Measurements from ENCODE around the gene AGER. TPM values are rescaled to one million over a fixed set of nuclear protein-coding genes. Genes with fewer than 3 reads are reported as not detected.
"Not testable (repeated sequence)": the region's sequence is repeated elsewhere in the genome, so short reads cannot be mapped to it uniquely, and the experiment has no call there.

AGER gene
- total RNA-seq, 1 donor: 0.81 TPM

DNA sequence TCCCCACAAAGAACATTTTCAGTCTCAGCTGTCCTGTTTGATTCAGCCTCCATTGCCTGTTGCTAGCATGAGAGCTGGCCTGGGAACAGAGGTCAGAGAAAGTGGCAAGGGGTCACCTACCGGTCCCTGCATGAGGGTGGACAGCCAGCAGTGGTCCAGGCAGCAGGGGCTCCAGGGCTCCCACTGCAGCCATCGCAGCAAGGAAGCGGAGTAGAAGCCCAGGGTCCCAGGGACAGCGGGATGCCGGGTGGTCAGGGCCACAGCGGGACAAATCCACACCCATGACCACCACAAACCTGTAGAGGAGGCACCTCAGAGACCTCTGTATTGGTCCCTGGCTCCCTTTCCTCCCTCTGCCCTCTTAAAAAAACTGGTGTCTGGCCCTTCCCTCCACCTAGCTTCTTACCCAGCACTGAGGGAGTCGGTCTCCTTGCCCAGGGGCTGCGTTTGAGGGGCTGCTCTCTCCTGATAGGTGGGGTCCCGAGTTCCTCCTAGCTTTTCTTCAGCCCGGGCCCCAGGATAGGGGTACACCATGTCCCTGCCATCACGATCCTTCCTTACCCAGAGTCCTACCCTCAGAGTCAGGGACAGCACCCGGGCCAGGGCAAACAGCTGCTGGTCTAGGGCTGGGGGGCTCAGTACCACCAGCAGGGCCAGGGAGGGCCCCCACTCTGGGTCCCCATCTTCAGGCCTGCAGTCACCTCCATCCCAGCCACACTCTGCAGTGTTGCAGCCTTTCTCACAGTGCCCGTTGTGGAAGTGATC is 16.8 kb upstream of the AGER start:
- no peak for DNase-seq (ENCODE audit: low read depth in 2 of 3, low spot score in 2 of 3)

GRCh38 chr6:32198866-32199265 is 14.8 kb upstream of the AGER start:
- no peak for DNase-seq (ENCODE audit: low read depth in 2 of 3, low spot score in 2 of 3)

DNA sequence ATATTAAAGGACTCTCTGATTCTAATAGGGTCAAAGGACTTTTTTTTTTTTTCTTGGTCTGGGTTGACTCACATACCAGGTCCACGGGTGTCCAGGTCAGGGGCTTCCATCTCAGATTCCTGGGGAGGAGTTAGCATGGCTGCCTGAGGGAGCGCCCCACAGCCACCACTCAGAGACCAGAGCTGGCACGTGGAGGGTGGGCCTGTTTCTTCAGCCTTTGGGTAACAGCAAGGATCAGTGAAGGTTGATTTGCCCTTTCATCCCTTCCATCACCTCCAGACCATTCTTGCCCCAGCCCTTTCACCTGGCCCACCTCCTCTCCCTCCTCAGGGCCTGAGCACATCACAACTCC is 14.3 kb upstream of the AGER start:
- DNase-seq (ENCODE audit: low read depth in 2 of 3, low spot score in 2 of 3): no peak

DNA sequence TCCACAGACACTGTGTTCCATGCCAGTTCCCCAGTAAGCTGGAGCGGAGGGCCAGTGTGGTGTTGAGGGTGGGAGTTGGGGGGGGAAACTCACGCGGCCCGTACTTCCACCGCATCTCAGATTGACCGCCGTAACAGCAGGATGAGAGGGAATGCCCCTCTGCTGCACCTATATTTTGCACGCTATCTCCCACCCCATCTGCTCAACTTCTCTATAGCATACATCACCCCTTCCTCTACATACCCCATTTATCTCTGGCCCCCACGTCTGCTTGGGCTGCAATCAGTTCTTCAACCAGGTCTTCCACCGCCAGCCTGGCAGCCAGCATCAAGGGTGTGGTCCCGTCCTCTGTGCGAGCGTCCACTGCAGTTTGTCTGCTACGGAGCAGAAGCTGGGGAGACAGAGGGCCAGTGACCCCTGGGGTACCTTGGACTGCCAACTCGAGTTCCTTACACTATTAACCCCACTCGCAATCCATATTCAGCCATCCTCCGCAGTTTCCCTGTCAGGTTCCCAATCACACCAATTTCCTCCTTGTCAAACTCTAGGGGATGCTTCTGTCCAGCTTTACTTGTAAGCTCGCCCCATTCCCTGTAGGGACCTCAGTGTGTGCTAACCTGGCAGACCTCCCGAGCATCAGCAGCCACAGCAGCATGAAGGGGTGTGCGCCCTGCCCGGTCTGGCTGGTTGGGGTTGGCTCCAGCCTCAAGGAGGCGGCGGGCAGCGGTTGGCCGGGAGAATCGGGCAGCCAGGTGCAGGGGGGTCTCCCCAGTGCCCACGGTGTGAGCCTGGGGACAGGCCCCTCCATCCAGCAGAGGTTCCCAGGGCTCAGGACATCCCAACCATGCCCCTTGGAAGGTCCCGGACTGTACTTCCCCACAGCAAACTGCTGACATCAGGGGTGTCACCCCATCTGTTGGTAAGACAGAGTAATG is 12.9 kb upstream of the AGER start:
- peak in 2 of 3 donors; percentile 61 to 74 for DNase-seq (ENCODE audit: low read depth in 2 of 3, low spot score in 2 of 3)

DNA sequence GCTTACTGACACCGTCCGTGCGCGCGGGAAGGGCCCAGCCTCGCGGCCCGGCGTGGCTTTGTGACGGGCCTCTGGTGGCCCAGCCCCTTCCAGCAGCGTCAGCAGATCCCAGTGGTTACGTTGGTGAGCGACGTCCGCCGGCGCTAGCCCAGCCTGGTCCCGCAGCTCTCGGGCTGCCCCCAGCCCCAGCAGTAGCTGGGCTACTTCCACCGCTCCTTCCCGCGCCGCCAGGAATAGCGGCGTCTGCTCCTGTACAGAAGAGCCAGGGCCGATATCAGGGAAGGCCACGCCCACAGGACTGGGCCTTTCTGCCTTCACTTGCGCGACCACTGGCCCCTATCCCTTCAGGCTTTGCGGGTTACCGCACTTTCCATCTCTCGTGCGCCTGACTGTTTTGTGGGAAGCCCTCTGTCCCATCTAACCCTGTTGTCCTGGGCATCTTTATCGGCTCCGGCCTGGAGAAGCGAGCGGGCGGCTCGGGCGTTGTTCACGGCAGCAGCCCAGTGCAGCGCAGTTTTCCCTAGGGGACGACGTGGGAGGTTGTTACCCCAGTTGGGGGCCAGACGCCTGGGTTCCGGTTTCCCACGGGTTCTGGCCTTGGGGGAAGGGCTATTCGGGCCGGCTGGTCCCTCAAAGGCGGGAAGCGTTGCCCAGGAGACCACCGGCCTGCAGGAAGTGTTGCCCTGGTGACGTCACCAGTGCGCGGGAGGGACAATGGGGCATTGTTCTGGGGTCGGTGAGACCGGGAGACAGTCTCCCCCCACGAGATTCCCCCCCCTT is 12.0 kb upstream of the AGER start:
- peak in 2 of 3 donors; percentile 68 to 83 for DNase-seq (ENCODE audit: low read depth in 2 of 3, low spot score in 2 of 3)

DNA sequence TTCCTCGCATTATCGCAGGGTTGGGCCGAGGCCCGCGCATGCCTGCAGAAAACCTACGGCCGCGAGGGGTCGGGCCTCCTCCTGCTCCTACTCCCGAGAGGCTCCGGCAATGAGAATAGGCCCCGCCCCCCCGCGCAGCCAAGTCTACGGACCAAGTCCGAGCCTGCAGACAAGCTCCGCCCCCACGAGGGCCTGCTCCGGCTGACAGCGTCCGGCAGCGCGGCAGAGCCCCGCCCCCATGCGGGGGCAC is 11.5 kb upstream of the AGER start:
- peak; percentile 97 to 100 (median 100) for DNase-seq (ENCODE audit: low read depth in 2 of 3, low spot score in 2 of 3)

- DNase-seq (ENCODE audit: low read depth in 2 of 3, low spot score in 2 of 3): peak in 2 of 3 donors; percentile 55 to 73
Observed at GRCh38 chr6:32194825-32195651, 11.0 kb upstream of the AGER start.

DNA sequence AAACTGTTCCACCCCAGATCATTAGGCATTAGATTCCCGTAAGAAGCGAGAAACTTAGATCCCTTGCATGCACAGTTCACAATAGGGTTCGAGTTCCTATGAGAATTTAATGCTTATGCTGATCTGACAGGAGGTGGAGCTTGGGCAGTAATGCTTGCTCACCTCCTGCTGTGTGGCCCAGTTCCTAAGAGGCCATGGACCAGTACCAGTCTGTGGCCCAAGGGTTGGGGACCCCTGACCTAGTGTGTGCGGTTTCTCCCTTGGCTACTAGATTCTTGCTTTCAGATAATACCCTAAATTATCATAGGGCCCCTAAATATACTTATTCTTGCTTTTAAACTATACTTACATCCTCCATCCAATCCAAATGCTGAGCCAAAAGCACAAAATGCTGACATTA is 10.3 kb upstream of the AGER start:
- DNase-seq (ENCODE audit: low read depth in 2 of 3, low spot score in 2 of 3): no peak

GRCh38 chr6:32193096-32193495 is 9.0 kb upstream of the AGER start:
- not testable (repeated sequence) for DNase-seq (ENCODE audit: low read depth in 2 of 3, low spot score in 2 of 3)

GRCh38 chr6:32192608-32193039 is 8.6 kb upstream of the AGER start, which contains the start of gene GPSM3:
Gene GPSM3 (minus strand): TSS chr6:32192643. CDS start chr6:32192513, 130 bp downstream.
- peak in 2 of 3 donors; percentile 64 to 71 for DNase-seq (ENCODE audit: low read depth in 2 of 3, low spot score in 2 of 3)

GRCh38 chr6:32191696-32192607 is 7.9 kb upstream of the AGER start:
- DNase-seq (ENCODE audit: low read depth in 2 of 3, low spot score in 2 of 3): no peak

- no peak for DNase-seq (ENCODE audit: low read depth in 2 of 3, low spot score in 2 of 3)
Observed at GRCh38 chr6:32190911-32191677, 7.0 kb upstream of the AGER start.

DNA sequence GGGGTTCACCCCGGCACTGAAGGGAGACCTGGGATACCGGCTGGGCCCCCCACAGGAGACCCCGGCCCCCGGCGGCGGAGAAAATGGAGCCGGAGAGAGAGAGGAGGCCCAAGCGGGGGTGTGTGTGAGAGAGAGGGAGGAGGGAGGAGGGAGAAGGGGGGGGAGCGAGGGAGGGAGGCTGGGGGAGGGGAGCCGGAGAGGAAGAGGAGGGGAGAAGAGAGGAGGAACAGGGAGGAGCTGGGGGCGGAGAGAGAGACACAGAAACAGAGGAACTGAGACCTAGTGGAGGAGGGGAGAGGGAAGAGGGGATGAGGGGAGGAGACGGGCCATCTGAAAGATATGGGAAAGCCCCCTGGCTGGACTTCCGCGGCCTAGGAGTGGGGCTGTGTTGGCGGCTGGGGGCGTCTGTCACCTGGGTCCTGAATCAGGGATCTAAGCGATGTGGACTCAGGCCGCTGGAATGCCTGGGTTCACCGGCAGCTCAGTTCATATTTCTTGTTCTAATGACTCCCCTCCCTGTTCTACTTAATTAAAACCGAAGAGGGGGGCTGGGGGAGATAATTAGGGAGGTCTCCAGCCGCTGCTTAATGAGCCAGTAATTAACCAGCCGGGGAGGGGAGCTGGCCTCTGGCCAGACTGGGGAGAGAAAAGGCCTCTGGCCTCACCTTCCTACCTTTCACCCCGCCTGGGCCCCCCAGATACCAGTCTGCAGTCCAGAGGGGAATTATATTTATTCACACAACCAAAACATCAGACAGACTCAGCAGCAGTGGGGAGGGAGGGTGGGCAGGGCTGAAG is 6.2 kb upstream of the AGER start, which contains the start of gene PBX2:
Gene PBX2, minus strand, starts transcription at position 149 of the 798 bp plus-strand sequence. CDS start 287 bp downstream, outside the sequence.
- peak in 2 of 3 donors; percentile 91 to 93 for DNase-seq (ENCODE audit: low read depth in 2 of 3, low spot score in 2 of 3)

DNA sequence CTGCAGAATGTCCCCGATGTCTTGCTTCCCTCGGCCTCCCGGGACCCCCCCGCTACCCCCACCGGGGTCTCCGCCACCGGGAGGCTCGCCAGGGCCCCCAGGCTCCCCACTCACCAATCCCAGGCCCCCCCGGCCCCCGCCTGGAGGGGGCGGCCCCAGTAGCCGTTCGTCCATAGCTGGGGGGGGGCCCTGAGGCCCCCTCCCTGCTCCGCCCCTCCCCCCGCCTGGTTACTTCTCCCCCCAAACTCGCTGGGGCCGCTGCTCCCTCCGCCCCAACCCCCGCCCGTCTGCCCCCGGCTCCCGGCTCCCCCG is 5.6 kb upstream of the AGER start:
- no peak for DNase-seq (ENCODE audit: low read depth in 2 of 3, low spot score in 2 of 3)

DNA sequence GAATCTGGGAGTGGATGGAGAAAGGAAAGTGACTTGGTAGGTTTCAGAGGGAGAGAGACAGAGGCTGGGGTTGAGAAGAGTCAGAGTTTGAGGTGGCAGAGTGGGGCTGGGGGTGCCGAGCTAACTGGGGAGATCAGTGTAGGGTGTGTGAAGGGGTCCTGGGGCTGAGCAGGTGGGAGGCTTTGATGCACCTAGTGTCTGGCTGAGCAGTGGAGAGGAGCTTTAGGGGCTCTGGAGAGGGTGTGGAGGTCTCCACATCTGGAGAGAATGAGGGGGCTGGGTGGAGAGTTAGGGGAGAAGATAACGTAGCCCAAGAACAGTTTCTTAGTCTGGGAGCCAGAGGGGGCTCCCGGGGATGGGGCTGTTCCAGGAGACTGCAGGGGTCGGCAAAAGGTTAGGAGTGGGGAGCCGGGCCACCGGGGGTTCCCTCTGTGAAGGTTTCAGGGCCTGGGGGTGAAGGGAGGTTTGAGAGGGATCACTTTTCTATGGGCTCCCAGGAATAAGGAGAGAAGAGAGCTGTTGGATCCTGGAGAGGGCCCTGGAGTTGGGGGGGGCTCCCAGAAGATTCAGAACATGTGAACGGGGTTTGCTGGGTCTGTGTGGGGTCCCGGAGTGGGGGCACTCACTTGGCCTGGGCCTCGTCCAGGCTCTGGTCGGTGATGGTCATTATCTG is 5.2 kb upstream of the AGER start:
- no peak for DNase-seq (ENCODE audit: low read depth in 2 of 3, low spot score in 2 of 3)

DNA sequence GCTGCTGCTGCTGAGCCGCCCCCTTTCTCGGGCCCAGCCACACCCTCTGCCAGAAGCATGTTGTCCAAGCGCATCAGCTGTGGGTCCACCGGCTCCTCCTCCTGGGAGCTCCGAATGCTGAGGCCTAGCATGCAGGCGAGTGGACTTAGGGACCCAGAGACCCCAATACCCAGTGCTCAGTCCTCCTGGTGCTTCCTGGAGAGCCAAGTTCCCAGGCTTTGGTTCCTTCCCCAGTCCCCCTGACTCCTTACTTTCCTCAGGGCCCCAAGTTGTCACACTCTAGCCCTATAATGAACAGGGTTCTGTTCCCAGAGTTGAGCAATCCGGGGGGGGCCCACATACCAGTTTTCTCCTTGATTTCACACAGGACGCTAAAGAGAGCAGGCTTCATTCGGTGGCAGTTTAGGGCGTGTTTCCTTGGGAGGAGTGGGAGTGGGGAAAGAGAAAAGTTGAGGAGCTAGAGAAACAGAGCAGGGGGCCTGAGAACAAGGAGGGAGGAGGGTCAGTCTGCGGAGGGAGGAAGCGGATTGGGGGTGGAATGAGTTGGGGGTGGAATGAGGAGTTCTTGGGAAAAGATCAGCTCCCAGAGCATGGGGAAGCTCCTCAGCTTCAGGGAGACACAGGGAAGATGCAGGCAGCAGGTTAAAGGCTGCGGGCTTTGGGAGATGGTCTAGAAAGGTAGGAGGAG is 4.5 kb upstream of the AGER start:
- DNase-seq (ENCODE audit: low read depth in 2 of 3, low spot score in 2 of 3): no peak

Measured in hematopoietic multipotent progenitor cell (in vitro differentiated cells).